ENCODE data around the gene OPRL1. TPM values are rescaled to one million over a fixed set of nuclear protein-coding genes. Genes with fewer than 3 reads are reported as not detected.

Gene OPRL1
- polyA plus RNA-seq, 4 donors: 0.30 to 0.61 TPM; not detected in 2

GRCh38 chr20:64056889-64057627, 22.8 kb upstream of the OPRL1 start:
- peaks cover 4 to 60% (median 9%) of the 10 kb centered on the region in 3 donors for H3K27me3 ChIP-seq (ENCODE audit: control insufficient read depth in 3 of 3, insufficient read depth in 3 of 3, low read length in 3 of 3)
- H3K4me3 ChIP-seq (ENCODE audit: low read depth in 1 of 3, low read length in 3 of 3): no peak overlapping the region
- 37 to 53% (median 51%) methylated on average over 37 to 39 of the region's 39 CpGs for WGBS, 3 donors
- DNase-seq: no peak
- H3K4me1 ChIP-seq (ENCODE audit: control insufficient read depth in 3 of 3, insufficient read depth in 2 of 3, low read depth in 1 of 3, low read length in 2 of 3): peaks cover 0 to 3% (median 0%) of the 10 kb centered on the region in 3 donors
- H3K27ac ChIP-seq (ENCODE audit: low read depth in 1 of 3, low read length in 2 of 3): peak overlapping the region in 1 of 3 donors; percentile 73
- no peaks in the 10 kb centered on the region for H3K9me3 ChIP-seq (ENCODE audit: control insufficient read depth in 2 of 2, insufficient read depth in 1 of 2, low read depth in 1 of 2, low read length in 1 of 2)
- FAIRE-seq: no peak
- no peaks in the 10 kb centered on the region for H3K36me3 ChIP-seq (ENCODE audit: control insufficient read depth in 3 of 3, insufficient read depth in 2 of 3, low read depth in 1 of 3, low read length in 3 of 3)

DNA sequence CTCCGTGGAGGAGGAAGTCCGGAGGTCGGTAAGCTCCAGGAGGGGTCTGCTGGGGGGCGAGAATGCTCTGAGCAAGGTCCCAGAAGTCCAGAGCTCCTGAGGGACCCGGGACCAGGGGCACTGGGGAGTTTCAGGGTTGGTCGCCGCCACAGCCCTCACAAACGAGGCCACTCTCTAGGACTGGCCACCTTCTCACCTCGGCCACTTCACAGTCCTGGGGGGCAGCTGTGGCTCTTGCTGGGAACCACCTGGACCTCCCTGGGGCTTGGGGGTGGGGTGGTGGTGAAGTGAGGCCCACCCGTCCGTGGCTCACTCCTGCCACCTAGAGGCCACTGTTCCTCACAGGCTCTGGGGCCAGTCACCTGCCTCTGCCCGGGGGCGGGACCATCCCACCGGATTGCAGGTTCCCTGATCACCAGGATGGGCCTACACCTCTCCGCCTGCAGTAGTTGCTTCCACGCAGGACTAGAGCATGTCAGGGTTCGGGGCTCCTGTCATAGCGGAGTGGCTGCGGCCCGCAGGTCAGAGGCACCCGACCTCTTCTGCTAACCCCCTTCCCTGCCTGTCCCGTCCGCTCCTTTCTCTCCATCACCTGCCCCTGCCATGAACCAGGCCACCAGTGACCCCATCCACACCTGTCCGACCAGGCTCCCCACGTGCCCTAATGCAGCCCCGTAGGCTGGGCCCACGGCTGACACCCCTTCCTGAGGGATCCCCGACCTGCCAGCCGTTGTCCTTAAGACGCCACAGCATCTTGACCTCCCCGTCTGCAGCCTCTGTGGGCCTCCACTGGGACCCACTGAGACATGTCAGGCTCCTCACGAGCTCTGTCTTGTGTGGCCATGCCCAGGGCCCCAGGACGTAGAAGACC, 22.0 kb upstream of the OPRL1 start:
- Histone ChIP-seq H3K9me3 (ENCODE audit: control insufficient read depth in 2 of 2, insufficient read depth in 1 of 2, low read depth in 1 of 2, low read length in 1 of 2) (no peaks in the 10 kb centered on the region), H3K27ac (ENCODE audit: low read depth in 1 of 3, low read length in 2 of 3) (peak overlapping the region in 1 of 3 donors; percentile 73), H3K4me3 (ENCODE audit: low read depth in 1 of 3, low read length in 3 of 3) (no peak overlapping the region), H3K27me3 (ENCODE audit: control insufficient read depth in 3 of 3, insufficient read depth in 3 of 3, low read length in 3 of 3) (peaks cover under 1 to 52% (median 6%) of the 10 kb centered on the region in 3 donors), H3K36me3 (ENCODE audit: control insufficient read depth in 3 of 3, insufficient read depth in 2 of 3, low read depth in 1 of 3, low read length in 3 of 3) (no peaks in the 10 kb centered on the region), H3K4me1 (ENCODE audit: control insufficient read depth in 3 of 3, insufficient read depth in 2 of 3, low read depth in 1 of 3, low read length in 2 of 3) (peaks cover 0 to 10% (median 0%) of the 10 kb centered on the region in 3 donors)
- no peak for FAIRE-seq
- peak; percentile 58 to 82 for DNase-seq
- WGBS, 3 donors: 24 to 36% (median 28%) methylated on average over 30 to 33 of the region's 33 CpGs

DNA sequence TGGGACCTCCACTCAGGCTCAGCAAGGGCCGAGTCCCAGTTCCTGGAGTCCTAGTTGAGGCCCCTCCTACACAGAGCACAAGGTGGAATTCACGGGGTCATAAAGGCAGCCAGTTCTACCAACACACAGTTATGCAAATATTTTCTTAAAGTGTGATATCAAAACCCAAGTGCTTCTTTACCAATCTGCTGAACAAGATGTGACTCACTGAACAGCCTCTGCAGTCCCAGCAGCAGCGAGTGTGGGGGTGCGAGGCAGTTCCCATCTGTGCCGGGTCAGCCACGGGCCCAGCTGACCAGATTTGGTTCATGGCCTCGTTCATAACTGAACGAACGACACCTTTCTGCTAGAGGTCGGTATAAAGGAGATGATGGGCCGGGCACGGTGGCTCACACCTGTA, 21.3 kb upstream of the OPRL1 start:
- Histone ChIP-seq H3K27ac (ENCODE audit: low read depth in 1 of 3, low read length in 2 of 3) (no peak overlapping the region), H3K9me3 (ENCODE audit: control insufficient read depth in 2 of 2, insufficient read depth in 1 of 2, low read depth in 1 of 2, low read length in 1 of 2) (no peaks in the 10 kb centered on the region), H3K4me1 (ENCODE audit: control insufficient read depth in 3 of 3, insufficient read depth in 2 of 3, low read depth in 1 of 3, low read length in 2 of 3) (peaks cover 0 to 10% (median 0%) of the 10 kb centered on the region in 3 donors), H3K27me3 (ENCODE audit: control insufficient read depth in 3 of 3, insufficient read depth in 3 of 3, low read length in 3 of 3) (peaks cover 0 to 45% (median 5%) of the 10 kb centered on the region in 3 donors), H3K36me3 (ENCODE audit: control insufficient read depth in 3 of 3, insufficient read depth in 2 of 3, low read depth in 1 of 3, low read length in 3 of 3) (no peaks in the 10 kb centered on the region), H3K4me3 (ENCODE audit: low read depth in 1 of 3, low read length in 3 of 3) (no peak overlapping the region)
- FAIRE-seq: no peak
- DNase-seq: no peak
- WGBS, 3 donors: 53 to 74% (median 69%) methylated on average over 12 of the region's 12 CpGs

DNA sequence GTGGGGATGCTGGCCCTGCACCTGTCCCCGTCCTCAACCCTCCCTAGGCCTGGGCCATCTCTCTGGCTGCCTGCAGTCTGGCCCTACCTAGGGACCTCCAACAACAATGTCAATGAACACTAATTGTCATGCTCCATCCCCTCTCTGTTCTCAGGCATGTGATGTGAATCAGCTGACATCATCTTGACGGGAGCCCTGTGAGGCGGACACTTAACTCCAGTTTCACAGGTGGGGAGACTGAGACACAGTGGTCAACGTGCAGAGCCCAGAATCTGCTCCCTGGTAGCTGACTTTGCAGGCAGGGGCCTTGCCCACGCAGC, 17.6 kb upstream of the OPRL1 start:
- peaks cover 0 to 9% (median 0%) of the 10 kb centered on the region in 3 donors for H3K36me3 ChIP-seq (ENCODE audit: control insufficient read depth in 3 of 3, insufficient read depth in 2 of 3, low read depth in 1 of 3, low read length in 3 of 3)
- peaks cover 0 to 15% (median 0%) of the 10 kb centered on the region in 3 donors for H3K27me3 ChIP-seq (ENCODE audit: control insufficient read depth in 3 of 3, insufficient read depth in 3 of 3, low read length in 3 of 3)
- FAIRE-seq (no peak), DNase-seq (no peak)
- WGBS, 3 donors: 56 to 77% (median 73%) methylated on average over 5 of the region's 5 CpGs
- peak overlapping the region in 2 of 3 donors; percentile 62 to 69 for H3K4me3 ChIP-seq (ENCODE audit: low read depth in 1 of 3, low read length in 3 of 3)
- peak overlapping the region in 2 of 3 donors; percentile 82 to 87 for H3K27ac ChIP-seq (ENCODE audit: low read depth in 1 of 3, low read length in 2 of 3)
- H3K9me3 ChIP-seq (ENCODE audit: control insufficient read depth in 2 of 2, insufficient read depth in 1 of 2, low read depth in 1 of 2, low read length in 1 of 2): no peaks in the 10 kb centered on the region
- peaks cover 0 to 20% (median 0%) of the 10 kb centered on the region in 3 donors for H3K4me1 ChIP-seq (ENCODE audit: control insufficient read depth in 3 of 3, insufficient read depth in 2 of 3, low read depth in 1 of 3, low read length in 2 of 3)

DNA sequence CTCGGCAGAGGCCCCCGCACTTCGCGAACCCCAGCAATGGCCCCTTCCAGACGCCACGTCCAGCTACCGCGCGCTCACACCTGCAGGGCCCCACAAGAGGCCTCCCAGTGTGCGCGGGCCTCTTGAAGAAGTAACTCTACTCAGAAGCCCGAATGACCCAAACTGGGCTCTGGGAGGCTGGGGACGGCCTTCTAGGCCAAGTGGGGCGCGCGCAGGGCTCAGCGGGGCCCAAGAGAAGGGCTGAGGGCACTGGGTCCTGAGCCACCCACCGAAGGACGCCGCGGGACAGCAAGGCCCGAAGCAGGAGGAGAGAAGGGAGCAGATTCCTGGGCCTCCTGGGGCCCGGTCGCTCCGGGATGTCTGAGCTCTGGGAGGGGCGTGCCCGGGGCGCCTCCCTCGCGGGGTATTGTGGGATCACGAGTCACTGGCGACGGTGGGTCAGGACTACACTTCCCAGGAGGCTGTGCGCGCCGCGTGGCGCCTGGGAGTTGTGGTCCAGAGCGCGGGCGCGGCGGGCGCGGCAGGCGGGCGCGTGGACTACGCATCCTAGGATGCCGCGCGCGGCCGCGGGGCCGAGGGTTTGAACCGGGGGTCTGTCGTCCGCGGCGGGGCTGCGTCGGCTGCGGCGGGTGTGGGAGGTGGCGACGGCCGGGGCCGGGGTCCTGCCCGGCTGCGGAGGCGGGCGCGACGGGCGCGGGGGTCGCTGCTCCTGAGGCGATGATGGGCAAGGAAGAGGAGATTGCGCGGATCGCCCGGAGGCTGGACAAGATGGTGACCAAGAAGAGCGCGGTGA, 17.1 kb upstream of the OPRL1 start, which contains the start of gene TCEA2:
Gene TCEA2, plus strand, starts transcription at position 603 of the 793 bp plus-strand sequence. Its CDS starts 115 bp downstream, at position 718.
- FAIRE-seq (no peak), DNase-seq (peak; percentile 93 to 99)
- H3K27ac ChIP-seq (ENCODE audit: low read depth in 1 of 3, low read length in 2 of 3): peak within 1 kb of the TSS in 2 of 3 donors; percentile 82 to 87
- H3K4me1 ChIP-seq (ENCODE audit: control insufficient read depth in 3 of 3, insufficient read depth in 2 of 3, low read depth in 1 of 3, low read length in 2 of 3): peaks cover 0 to 20% (median 0%) of the 10 kb centered on the region in 3 donors
- H3K36me3 ChIP-seq (ENCODE audit: control insufficient read depth in 3 of 3, insufficient read depth in 2 of 3, low read depth in 1 of 3, low read length in 3 of 3): peaks cover 0 to 11% (median 0%) of the 10 kb centered on the region in 3 donors
- peak within 1 kb of the TSS; percentile 69 to 83 (median 83) for H3K4me3 ChIP-seq (ENCODE audit: low read depth in 1 of 3, low read length in 3 of 3)
- H3K27me3 ChIP-seq (ENCODE audit: control insufficient read depth in 3 of 3, insufficient read depth in 3 of 3, low read length in 3 of 3): peaks cover 0 to 9% (median 0%) of the 10 kb centered on the region in 3 donors
- 7 to 17% (median 15%) methylated on average over 41 to 85 of the region's 85 CpGs for WGBS, 3 donors
- H3K9me3 ChIP-seq (ENCODE audit: control insufficient read depth in 2 of 2, insufficient read depth in 1 of 2, low read depth in 1 of 2, low read length in 1 of 2): no peaks in the 10 kb centered on the region

DNA sequence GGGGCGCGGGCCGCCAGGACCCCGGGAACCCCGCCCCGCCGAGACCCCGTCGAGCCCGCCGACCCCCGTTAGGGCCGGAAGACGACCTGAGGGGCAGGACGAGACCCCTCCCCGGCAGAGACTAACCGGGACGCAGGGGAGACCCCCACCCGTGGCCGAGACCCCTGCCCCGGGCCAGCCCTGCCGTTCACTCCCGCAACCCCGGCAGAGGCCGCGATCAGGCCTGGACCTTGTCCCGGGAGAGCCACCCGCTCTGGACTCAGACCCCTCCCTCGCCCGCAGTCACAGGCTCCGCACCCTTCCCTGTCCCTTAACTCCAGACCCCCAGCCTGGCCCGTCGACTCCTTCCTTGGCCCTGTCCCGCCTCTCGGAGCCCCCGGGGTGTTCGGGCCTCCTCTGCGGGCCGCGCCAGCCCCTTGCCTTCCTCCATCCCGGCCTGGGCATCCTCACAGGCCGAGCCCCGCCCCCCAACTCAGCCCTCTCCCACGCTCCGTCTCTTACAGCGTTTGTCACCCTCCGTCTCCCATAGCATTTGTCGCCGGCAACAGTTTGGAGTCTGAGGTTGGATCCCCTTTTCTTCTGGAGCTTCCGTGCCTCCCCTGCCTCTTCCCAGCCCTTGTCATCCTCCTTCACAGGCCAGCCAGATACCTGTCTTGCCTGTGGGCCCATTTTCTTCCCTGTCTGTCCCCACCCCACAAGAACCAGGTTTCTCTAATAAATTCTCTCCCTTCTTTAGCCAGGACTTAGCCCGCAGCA, 16.3 kb upstream of the OPRL1 start:
- FAIRE-seq (no peak), DNase-seq (peak; percentile 40 to 55)
- H3K36me3 ChIP-seq (ENCODE audit: control insufficient read depth in 3 of 3, insufficient read depth in 2 of 3, low read depth in 1 of 3, low read length in 3 of 3): peaks cover 0 to 15% (median 0%) of the 10 kb centered on the region in 3 donors
- H3K4me3 ChIP-seq (ENCODE audit: low read depth in 1 of 3, low read length in 3 of 3): peak overlapping the region; percentile 69 to 83 (median 83)
- peaks cover 0 to 20% (median 0%) of the 10 kb centered on the region in 3 donors for H3K4me1 ChIP-seq (ENCODE audit: control insufficient read depth in 3 of 3, insufficient read depth in 2 of 3, low read depth in 1 of 3, low read length in 2 of 3)
- H3K9me3 ChIP-seq (ENCODE audit: control insufficient read depth in 2 of 2, insufficient read depth in 1 of 2, low read depth in 1 of 2, low read length in 1 of 2): no peaks in the 10 kb centered on the region
- 5 to 7% (median 5%) methylated on average over 26 to 51 of the region's 51 CpGs for WGBS, 3 donors
- H3K27me3 ChIP-seq (ENCODE audit: control insufficient read depth in 3 of 3, insufficient read depth in 3 of 3, low read length in 3 of 3): peaks cover 0 to 8% (median 0%) of the 10 kb centered on the region in 3 donors
- H3K27ac ChIP-seq (ENCODE audit: low read depth in 1 of 3, low read length in 2 of 3): peak overlapping the region in 2 of 3 donors; percentile 28 to 40

- WGBS, 3 donors: 49 to 69% (median 53%) methylated on average over 12 of the region's 12 CpGs
- no peaks in the 10 kb centered on the region for H3K9me3 ChIP-seq (ENCODE audit: control insufficient read depth in 2 of 2, insufficient read depth in 1 of 2, low read depth in 1 of 2, low read length in 1 of 2)
- H3K27me3 ChIP-seq (ENCODE audit: control insufficient read depth in 3 of 3, insufficient read depth in 3 of 3, low read length in 3 of 3): peaks cover 0 to 5% (median 0%) of the 10 kb centered on the region in 3 donors
- peak overlapping the region in 1 of 3 donors; percentile 83 for H3K4me3 ChIP-seq (ENCODE audit: low read depth in 1 of 3, low read length in 3 of 3)
- H3K4me1 ChIP-seq (ENCODE audit: control insufficient read depth in 3 of 3, insufficient read depth in 2 of 3, low read depth in 1 of 3, low read length in 2 of 3): peaks cover 0 to 20% (median 0%) of the 10 kb centered on the region in 3 donors
- FAIRE-seq: no peak
- H3K27ac ChIP-seq (ENCODE audit: low read depth in 1 of 3, low read length in 2 of 3): no peak overlapping the region
- DNase-seq: no peak
- peaks cover 0 to 15% (median 0%) of the 10 kb centered on the region in 3 donors for H3K36me3 ChIP-seq (ENCODE audit: control insufficient read depth in 3 of 3, insufficient read depth in 2 of 3, low read depth in 1 of 3, low read length in 3 of 3)
Observed at GRCh38 chr20:64064145-64064698, 15.7 kb upstream of the OPRL1 start.
